CD4-positive, alpha-beta T cell (primary cell): Measurements from ENCODE around the gene CABLES2. TPM values are rescaled to one million over a fixed set of nuclear protein-coding genes. Genes with fewer than 3 reads are reported as not detected.

Experiments used
- ATAC-seq: fragments of 200-7000 bp; cut with Tn5 transposase; one replicate; pipeline ENCODE4 v1.10.0; 2022; ENCODE audit warnings: mild to moderate bottlenecking; ENCODE audit not compliant: poor library complexity
- CTCF ChIA-PET: fragments of 350-600 bp; sonication (Branson Sonifier 250); formaldehyde crosslinking; loops from one replicate; lab custom pipeline; 2021; ENCODE audit warnings: antibody characterized with exemption, inconsistent platforms; lab: Charles Lee
- POLR2A ChIA-PET: fragments of 350-600 bp; sonication (Branson Sonifier 250); formaldehyde crosslinking; loops from one replicate; lab custom pipeline; 2021; ENCODE audit warnings: antibody characterized with exemption, inconsistent platforms; lab: Charles Lee
- DNase-seq, 14 experiments: peaks; one replicate each; pipeline ENCODE4 v3.0.0-alpha.2; 2013 to 2020; ENCODE audit warnings: mixed read lengths in 2 of 14
- H3K27ac ChIP-seq, 2 donors: one replicate each; pipeline versions ENCODE4 v1.5.1 to v1.7.0; 2013; ENCODE audit warnings: low read length in 2 of 2, low read depth in 1 of 2, mild to moderate bottlenecking in 1 of 2
- H3K27me3 ChIP-seq, 2 experiments: 1 replicate in 1 of 2; 2 replicates in 1 of 2; pipeline versions ENCODE4 v1.6.1 to v1.7.0; 2013; ENCODE audit warnings: low read length in 2 of 2, control low read depth in 1 of 2, mild to moderate bottlenecking in 1 of 2, moderate library complexity in 1 of 2; ENCODE audit not compliant: insufficient read depth in 2 of 2, control insufficient read depth in 1 of 2
- H3K36me3 ChIP-seq: one replicate; pipeline ENCODE4 v1.6.1; 2013; ENCODE audit warnings: low read length, control low read depth; ENCODE audit not compliant: insufficient read depth
- H3K4me1 ChIP-seq: one replicate; pipeline ENCODE4 v1.6.1; 2013; ENCODE audit warnings: low read length, control low read depth; ENCODE audit not compliant: insufficient read depth
- H3K4me3 ChIP-seq: one replicate; pipeline ENCODE4 v1.5.1; 2013; ENCODE audit warnings: mild to moderate bottlenecking, low read length, moderate library complexity
- H3K9me3 ChIP-seq, 2 experiments: 1 replicate in 1 of 2; 2 replicates in 1 of 2; pipeline versions ENCODE4 v1.6.1 to v1.7.0; 2013; ENCODE audit warnings: low read length in 2 of 2, mild to moderate bottlenecking in 2 of 2, control low read depth in 1 of 2, moderate library complexity in 1 of 2; ENCODE audit not compliant: control insufficient read depth in 1 of 2, insufficient read depth in 1 of 2
- H3K27ac Mint-ChIP-seq: one replicate; pipeline ENCODE4 v1.8.0; 2020; ENCODE audit warnings: mixed read lengths
- H3K27me3 Mint-ChIP-seq: one replicate; pipeline ENCODE4 v1.8.0; 2021; ENCODE audit warnings: mixed read lengths
- H3K36me3 Mint-ChIP-seq: one replicate; pipeline ENCODE4 v1.8.0; 2021; ENCODE audit warnings: low read depth, mixed read lengths
- H3K4me1 Mint-ChIP-seq: one replicate; pipeline ENCODE4 v1.8.0; 2021; ENCODE audit warnings: low read depth, mixed read lengths
- H3K4me3 Mint-ChIP-seq: one replicate; pipeline ENCODE4 v1.8.0; 2020; ENCODE audit warnings: mild to moderate bottlenecking, mixed read lengths
- H3K9me3 Mint-ChIP-seq: one replicate; pipeline ENCODE4 v1.8.0; 2020; ENCODE audit warnings: mixed read lengths
- CTCF ChIP-seq: fragments of 200-600 bp; IDR thresholded peaks from one replicate; pipeline ENCODE4 v1.8.0; 2022; ENCODE audit warnings: antibody characterized with exemption, mild to moderate bottlenecking
- intact Hi-C, 2 experiments: fragments of 100-400 bp; cut with DNase I in 1 of 2; cut with micrococcal nuclease in 1 of 2; formaldehyde crosslinking; loops; one replicate each; pipeline versions ENCODE4 v1.15.1 to v1.9.0; 2023 to 2025; cut with DNase I, micrococcal nuclease
- total RNA-seq, 174 experiments: library from RNA in 2 of 174; stranded (reverse) in 2 of 174; gene quantifications; one replicate each; pipeline ENCODE4 v1.2.3 and lab custom pipeline; 2021 to 2026

The CABLES2 gene
- total RNA-seq, 2 experiments from 2014 or later = 4.4 TPM

- peaks cover 19% of the 10 kb centered on the region for H3K27me3 Mint-ChIP-seq
- Histone ChIP-seq H3K36me3 (no peaks in the 10 kb centered on the region), H3K4me3 (no peak overlapping the region), H3K27ac (no peak overlapping the region), H3K9me3 (peaks cover 0 to 7% of the 10 kb centered on the region in 2 experiments), H3K4me1 (peaks cover 4% of the 10 kb centered on the region), H3K27me3 (peaks cover 17 to 25% of the 10 kb centered on the region in 2 experiments)
- no peak for DNase-seq
- no peaks in the 10 kb centered on the region for H3K9me3 Mint-ChIP-seq
- H3K4me1 Mint-ChIP-seq = no peaks in the 10 kb centered on the region
- no peak overlapping the region for H3K4me3 Mint-ChIP-seq
- no peak for TF ChIP-seq CTCF
- intact Hi-C loops = no loop called here
- no peak for ATAC-seq
- ChIA-PET POLR2A (no interaction called here), CTCF (no interaction called here)
- no peak overlapping the region for H3K27ac Mint-ChIP-seq
- H3K36me3 Mint-ChIP-seq = no peaks in the 10 kb centered on the region
These were observed 46.0 kb downstream of the CABLES2 start for GRCh38 chr20:62360854-62361798.

DNA sequence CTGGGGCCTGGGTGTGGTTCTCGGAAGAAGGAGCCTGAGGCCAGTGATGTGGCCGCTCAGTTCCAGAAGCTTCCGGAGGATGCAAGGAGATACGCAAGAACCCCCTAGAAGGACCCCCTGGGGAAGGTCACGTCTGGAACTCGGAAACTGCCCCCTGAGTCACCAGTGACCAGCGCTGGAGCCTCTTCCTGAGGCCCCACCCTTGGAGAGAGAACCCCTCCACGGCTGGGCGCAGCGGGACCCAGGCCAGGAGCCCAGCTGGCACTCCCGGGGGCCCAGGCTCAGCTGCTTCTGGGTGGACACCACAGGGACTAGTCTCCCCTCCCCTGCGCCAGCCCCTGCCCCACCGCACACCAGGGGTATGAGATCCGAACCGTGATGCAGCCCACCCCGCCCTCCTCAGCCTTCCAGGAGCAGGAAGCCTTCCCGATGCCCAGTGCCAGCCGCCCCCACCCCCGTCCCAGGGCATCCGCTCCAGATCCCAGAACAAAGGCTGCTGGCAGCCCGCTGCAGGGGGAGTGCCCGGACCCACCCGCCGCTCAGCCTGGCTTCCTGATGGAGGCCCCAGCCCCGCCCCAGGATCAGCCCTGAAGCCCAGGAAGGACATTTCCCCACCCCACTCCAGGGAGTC lies 47.5 kb downstream of the CABLES2 start:
- POLR2A ChIA-PET = no interaction called here
- intact Hi-C loops = no loop called here
- Mint-ChIP-seq H3K9me3 (no peaks in the 10 kb centered on the region), H3K27me3 (peaks cover 12% of the 10 kb centered on the region), H3K27ac (no peak overlapping the region), H3K4me1 (no peaks in the 10 kb centered on the region), H3K36me3 (no peaks in the 10 kb centered on the region), H3K4me3 (no peak overlapping the region)
- TF ChIP-seq CTCF = no peak
- no peak overlapping the region for H3K27ac ChIP-seq
- peaks cover 5 to 17% of the 10 kb centered on the region in 2 experiments for H3K27me3 ChIP-seq
- DNase-seq (no peak), ATAC-seq (no peak)
- no peak overlapping the region for H3K4me3 ChIP-seq
- H3K4me1 ChIP-seq = no peaks in the 10 kb centered on the region
- H3K36me3 ChIP-seq = no peaks in the 10 kb centered on the region
- CTCF ChIA-PET = no interaction called here
- H3K9me3 ChIP-seq = peaks cover 0 to 7% of the 10 kb centered on the region in 2 experiments

DNA sequence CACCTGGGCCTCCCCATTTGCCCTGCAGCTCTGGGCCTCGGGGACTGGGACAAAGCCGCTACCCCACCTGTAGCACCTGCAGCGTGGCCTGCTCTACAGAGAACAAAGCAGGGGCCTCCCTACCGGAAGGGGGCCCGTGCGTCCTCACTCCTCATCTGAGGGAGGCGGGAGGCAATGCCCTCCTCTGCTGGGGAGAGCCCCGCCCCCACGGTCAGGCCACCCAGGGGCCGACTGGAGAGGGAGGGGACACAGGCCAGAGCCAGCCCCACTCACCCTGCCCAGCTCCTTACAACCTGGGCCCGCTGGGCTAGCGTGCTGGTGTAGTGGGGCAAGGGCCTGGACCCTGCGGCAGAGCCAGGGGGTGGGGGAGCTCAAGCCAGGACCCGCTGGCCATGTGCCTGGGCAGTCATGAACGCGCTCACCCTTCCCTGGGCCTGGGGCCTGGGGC lies 48.0 kb downstream of the CABLES2 start:
- no peaks in the 10 kb centered on the region for H3K36me3 ChIP-seq
- Mint-ChIP-seq H3K9me3 (no peaks in the 10 kb centered on the region), H3K4me1 (no peaks in the 10 kb centered on the region), H3K4me3 (no peak overlapping the region), H3K27ac (no peak overlapping the region), H3K36me3 (no peaks in the 10 kb centered on the region), H3K27me3 (peaks cover 10% of the 10 kb centered on the region)
- DNase-seq (no peak), ATAC-seq (no peak)
- no peaks in the 10 kb centered on the region for H3K4me1 ChIP-seq
- H3K27ac ChIP-seq = no peak overlapping the region
- no peak for TF ChIP-seq CTCF
- POLR2A ChIA-PET = no interaction called here
- no peak overlapping the region for H3K4me3 ChIP-seq
- peaks cover 5 to 13% of the 10 kb centered on the region in 2 experiments for H3K27me3 ChIP-seq
- intact Hi-C loops = no loop called here
- CTCF ChIA-PET = no interaction called here
- peaks cover 0 to 7% of the 10 kb centered on the region in 2 experiments for H3K9me3 ChIP-seq
